GM21447 (cell line): ENCODE measurements around the gene CLDN5.

Source experiments
- ATAC-seq: cut with Tn5 transposase; IDR thresholded peaks from one replicate; pipeline ENCODE4 v1.9.1; 2021; ENCODE audit not compliant: unreplicated experiment

CLDN5 gene

GRCh38 chr22:19524170-19525115 lies at the start of gene CLDN5:
Gene CLDN5 (minus strand): TSS chr22:19524410. CDS start chr22:19524255, 155 bp downstream.
- ATAC-seq = no peak

GRCh38 chr22:19571995-19572394 lies 47.8 kb upstream of the CLDN5 start:
- ATAC-seq = no peak

GRCh38 chr22:19571207-19571795 lies 47.1 kb upstream of the CLDN5 start:
- no peak for ATAC-seq

GRCh38 chr22:19569976-19570375 lies 45.8 kb upstream of the CLDN5 start:
- ATAC-seq = no peak

GRCh38 chr22:19569276-19569640 lies 45.0 kb upstream of the CLDN5 start:
- ATAC-seq = no peak

GRCh38 chr22:19568337-19569275 lies 44.4 kb upstream of the CLDN5 start:
- ATAC-seq = no peak

- ATAC-seq = no peak
Observed at GRCh38 chr22:19567157-19568009, 43.2 kb upstream of the CLDN5 start.

- no peak for ATAC-seq
Observed at GRCh38 chr22:19566279-19567156, 42.3 kb upstream of the CLDN5 start.

GRCh38 chr22:19565382-19566278 lies 41.4 kb upstream of the CLDN5 start:
- no peak for ATAC-seq

- no peak for ATAC-seq
Observed at GRCh38 chr22:19559956-19560355, 35.7 kb upstream of the CLDN5 start.

- ATAC-seq = no peak
Observed at GRCh38 chr22:19559324-19559811, 35.2 kb upstream of the CLDN5 start.

- ATAC-seq = no peak
Observed at GRCh38 chr22:19556963-19557545, 32.8 kb upstream of the CLDN5 start.

- ATAC-seq = no peak
Observed at GRCh38 chr22:19555651-19556050, 31.4 kb upstream of the CLDN5 start.

GRCh38 chr22:19554834-19555404 lies 30.7 kb upstream of the CLDN5 start:
- ATAC-seq = no peak

GRCh38 chr22:19553201-19553600 lies 29.0 kb upstream of the CLDN5 start:
- no peak for ATAC-seq

GRCh38 chr22:19550382-19550781 lies 26.2 kb upstream of the CLDN5 start:
- no peak for ATAC-seq

GRCh38 chr22:19549428-19549827 lies 25.2 kb upstream of the CLDN5 start:
- no peak for ATAC-seq
